GM18907 (cell line): ENCODE data around the gene PSMD1.
"Not testable (repeated sequence)": the region's sequence is repeated elsewhere in the genome, so short reads cannot be mapped to it uniquely, and the experiment has no call there.

ENCODE experiments used
- ATAC-seq: cut with Tn5 transposase; IDR thresholded peaks from one replicate; pipeline ENCODE4 v1.9.1; 2021; ENCODE audit warnings: mild to moderate bottlenecking, moderate library complexity; ENCODE audit not compliant: unreplicated experiment

The PSMD1 gene

GRCh38 chr2:231140808-231141207, 84.1 kb downstream of the PSMD1 start:
- not testable (repeated sequence) for ATAC-seq

GRCh38 chr2:231144896-231145295, 88.2 kb downstream of the PSMD1 start:
- ATAC-seq: no peak

GRCh38 chr2:231146665-231147064, 90.0 kb downstream of the PSMD1 start:
- no peak for ATAC-seq

GRCh38 chr2:231152800-231153557, 96.3 kb downstream of the PSMD1 start:
- ATAC-seq: no peak

GRCh38 chr2:231159306-231159705, 102.6 kb downstream of the PSMD1 start:
- ATAC-seq: no peak

GRCh38 chr2:231160701-231161100, 104.0 kb downstream of the PSMD1 start:
- no peak for ATAC-seq

GRCh38 chr2:231161252-231161839, 104.7 kb downstream of the PSMD1 start:
- no peak for ATAC-seq

- ATAC-seq: no peak
These were observed 105.2 kb downstream of the PSMD1 start for GRCh38 chr2:231161877-231162329.

- no peak for ATAC-seq
These were observed 106.3 kb downstream of the PSMD1 start for GRCh38 chr2:231163011-231163410.

- no peak for ATAC-seq
These were observed 106.9 kb downstream of the PSMD1 start for GRCh38 chr2:231163414-231164095.

- ATAC-seq: no peak
These were observed 111.2 kb downstream of the PSMD1 start for GRCh38 chr2:231167745-231168459.

- ATAC-seq: no peak
These were observed 111.9 kb downstream of the PSMD1 start for GRCh38 chr2:231168460-231169139.

GRCh38 chr2:231169488-231169887, 112.8 kb downstream of the PSMD1 start:
- no peak for ATAC-seq

GRCh38 chr2:231170055-231170454, 113.4 kb downstream of the PSMD1 start:
- ATAC-seq: no peak

- no peak for ATAC-seq
These were observed 115.4 kb downstream of the PSMD1 start for GRCh38 chr2:231172025-231172424.

- no peak for ATAC-seq
These were observed 117.6 kb downstream of the PSMD1 start for GRCh38 chr2:231174211-231174651.

GRCh38 chr2:231176066-231176465, 119.4 kb downstream of the PSMD1 start:
- no peak for ATAC-seq

GRCh38 chr2:231177156-231178025, 120.7 kb downstream of the PSMD1 start:
- no peak for ATAC-seq

- not testable (repeated sequence) for ATAC-seq
These were observed 122.1 kb downstream of the PSMD1 start for GRCh38 chr2:231178805-231179204.
